ENCODE data around the gene LMX1B.

Gene LMX1B

DNA sequence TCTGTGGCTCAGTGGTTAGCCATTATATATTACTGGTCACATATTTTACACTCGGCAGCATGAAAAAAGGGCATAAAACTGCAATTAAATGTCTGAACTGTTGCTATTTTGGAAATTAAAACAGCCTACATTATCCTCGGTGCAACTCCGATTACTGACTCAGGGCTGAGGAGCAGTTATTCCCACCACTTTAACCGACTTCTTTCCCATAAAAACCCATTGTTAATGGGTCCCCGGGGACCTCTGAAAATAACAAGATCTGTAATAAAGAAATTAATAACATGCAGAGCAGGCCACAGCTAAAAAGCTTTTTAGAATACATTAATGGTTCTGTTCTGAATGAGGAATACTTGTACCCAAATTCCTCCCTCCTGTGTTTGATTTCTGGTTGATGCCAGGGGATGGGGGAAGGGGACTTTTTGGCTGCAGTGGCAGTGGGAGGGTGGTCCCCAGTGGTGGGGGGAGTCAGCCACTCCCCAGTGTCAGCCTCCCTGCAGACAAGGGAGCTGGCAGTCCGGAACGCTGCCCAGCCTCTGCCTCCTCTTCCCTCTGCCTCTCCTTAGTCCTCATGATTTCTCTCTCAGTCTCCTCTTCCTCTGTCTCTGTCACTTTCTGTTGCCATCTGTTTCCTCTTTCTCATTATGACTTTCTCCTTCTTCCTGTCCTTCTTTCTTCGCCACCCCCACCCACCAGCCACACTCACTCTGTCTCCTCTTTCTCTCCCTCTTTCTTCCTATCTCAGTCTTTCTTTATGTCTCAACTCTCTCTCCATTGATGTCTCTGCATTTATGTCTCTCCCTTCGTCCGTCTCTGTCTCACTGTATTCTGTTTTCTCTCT, 132.1 kb downstream of the LMX1B start:
- H3K27ac Mint-ChIP-seq = no peak overlapping the region
- no peak overlapping the region for H3K4me3 Mint-ChIP-seq
- no peaks in the 10 kb centered on the region for H3K36me3 Mint-ChIP-seq

More for the DNA sequence above, 132.1 kb downstream of the LMX1B start:
- no peaks in the 10 kb centered on the region for H3K27me3 Mint-ChIP-seq
- H3K9me3 Mint-ChIP-seq (ENCODE audit: low read depth) = no peaks in the 10 kb centered on the region
- peaks cover 22% of the 10 kb centered on the region for H3K4me1 Mint-ChIP-seq (ENCODE audit: low read depth)

Measured in activated naive CD8-positive, alpha-beta T cell (primary cell).